ENCODE measurements around the gene MMP15.

GRCh38 chr16:58046054-58046881 is 20.7 kb downstream of the MMP15 start:
- no peak for TF ChIP-seq EZH2 (IDR thresholded peaks at IDR 0.05)
- no peak for TF ChIP-seq CTCF (IDR thresholded peaks at IDR 0.05)

Measured in neural progenitor cell (in vitro differentiated cells).